ENCODE measurements around the gene NPAS3.

Gene NPAS3

DNA sequence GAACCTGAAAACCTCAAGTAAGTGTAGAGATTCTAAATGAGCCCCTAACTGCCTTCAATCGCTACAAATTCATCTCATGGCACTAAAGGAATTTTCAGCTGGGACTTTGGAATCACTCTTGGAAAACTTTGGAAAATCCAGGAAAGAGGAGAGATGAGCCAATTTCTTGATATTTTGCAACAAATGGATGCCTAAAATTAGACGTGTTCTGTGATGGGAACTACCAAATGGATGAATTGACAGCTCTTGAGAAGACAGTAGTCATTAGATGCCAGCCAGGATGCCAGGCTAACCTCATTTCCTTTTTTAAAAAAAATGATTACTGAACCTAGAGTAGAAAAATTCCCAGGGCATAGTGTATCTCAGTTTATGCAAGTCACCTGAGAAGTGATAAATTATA lies 78.3 kb downstream of the NPAS3 start:
- no peak for DNase-seq

DNA sequence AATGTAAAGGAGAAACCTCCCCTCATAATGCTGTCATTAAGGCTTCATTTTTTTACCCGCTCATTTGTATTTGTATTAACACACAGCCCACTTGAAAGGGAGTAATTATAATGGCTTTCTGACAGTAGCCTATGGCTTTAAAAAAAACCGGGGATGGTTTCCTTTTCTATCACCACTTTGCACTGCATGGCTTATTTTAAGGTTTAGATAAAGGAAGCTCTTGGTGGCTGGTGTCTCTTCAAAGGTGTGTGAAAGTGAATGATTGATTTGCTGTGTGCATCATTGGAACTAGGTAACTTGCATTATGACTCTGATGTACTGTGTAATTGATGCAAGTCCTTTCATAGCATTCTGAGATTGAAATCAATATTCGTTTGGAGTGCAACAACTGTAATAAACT lies 80.7 kb downstream of the NPAS3 start:
- no peak for DNase-seq

DNA sequence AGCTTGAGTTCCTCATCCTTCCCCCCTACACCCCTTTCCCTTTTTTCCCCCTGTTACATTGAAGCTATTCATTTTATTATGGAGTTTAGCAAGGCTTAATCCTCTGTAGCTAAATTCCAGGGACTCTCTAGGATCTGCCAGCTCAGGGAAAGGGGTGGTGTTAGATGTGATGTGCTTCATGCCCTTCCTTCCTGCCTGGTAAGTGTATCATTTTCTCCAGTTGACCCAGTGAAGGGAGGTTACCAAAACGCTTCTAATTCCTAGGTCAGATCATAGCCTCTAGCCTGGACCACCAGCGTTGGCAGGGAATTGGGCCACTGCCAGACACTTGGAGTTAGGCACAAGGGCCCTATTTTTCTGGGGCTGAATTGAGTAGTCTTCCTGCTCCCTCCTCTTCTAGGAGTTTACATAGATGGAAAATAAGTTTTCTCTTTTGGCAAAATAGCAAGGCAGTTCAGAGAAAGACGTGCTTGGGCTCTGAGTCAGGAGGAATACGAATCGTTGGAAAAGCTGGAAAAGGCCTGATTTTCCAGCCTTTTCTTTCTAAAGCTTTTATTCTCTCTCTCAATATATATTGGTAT lies 88.3 kb downstream of the NPAS3 start:
- no peak for DNase-seq

DNA sequence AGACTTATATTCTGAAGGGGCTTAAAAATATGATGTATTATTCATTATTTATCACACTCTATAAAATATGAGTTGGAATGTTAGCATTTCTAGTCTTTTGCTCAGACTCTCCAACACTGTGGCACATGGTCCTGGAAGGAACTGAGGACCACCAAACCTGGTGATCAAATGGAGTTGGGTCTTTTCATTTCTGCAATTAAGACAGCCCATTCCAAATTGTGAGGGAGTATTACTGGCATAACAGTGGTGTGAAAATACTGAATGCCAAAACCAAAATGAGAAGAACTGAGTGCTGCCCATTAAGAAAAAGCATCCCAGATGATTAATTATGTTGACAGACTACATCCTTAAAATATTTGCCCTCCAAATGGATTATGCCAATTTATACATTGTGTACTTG lies 90.8 kb downstream of the NPAS3 start:
- no peak for DNase-seq

DNA sequence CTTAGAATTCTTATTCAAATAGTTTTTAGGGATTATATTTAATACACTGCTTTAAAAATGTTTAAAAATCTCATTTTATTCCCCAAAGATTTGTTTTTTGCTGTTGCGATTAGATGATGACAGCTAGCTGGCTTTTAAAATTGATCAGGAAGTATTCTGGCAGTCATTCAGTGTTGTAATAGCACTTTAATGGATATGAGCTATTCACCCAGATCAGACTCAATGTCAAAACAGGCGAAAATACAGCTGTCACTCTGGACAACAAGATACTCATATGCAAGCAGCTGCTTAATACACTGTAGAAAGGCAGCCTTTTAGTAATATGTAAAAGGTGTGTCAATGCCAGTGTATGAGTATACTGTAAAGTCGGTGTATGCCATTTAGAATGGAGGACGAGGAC lies 91.7 kb downstream of the NPAS3 start:
- no peak for DNase-seq

DNA sequence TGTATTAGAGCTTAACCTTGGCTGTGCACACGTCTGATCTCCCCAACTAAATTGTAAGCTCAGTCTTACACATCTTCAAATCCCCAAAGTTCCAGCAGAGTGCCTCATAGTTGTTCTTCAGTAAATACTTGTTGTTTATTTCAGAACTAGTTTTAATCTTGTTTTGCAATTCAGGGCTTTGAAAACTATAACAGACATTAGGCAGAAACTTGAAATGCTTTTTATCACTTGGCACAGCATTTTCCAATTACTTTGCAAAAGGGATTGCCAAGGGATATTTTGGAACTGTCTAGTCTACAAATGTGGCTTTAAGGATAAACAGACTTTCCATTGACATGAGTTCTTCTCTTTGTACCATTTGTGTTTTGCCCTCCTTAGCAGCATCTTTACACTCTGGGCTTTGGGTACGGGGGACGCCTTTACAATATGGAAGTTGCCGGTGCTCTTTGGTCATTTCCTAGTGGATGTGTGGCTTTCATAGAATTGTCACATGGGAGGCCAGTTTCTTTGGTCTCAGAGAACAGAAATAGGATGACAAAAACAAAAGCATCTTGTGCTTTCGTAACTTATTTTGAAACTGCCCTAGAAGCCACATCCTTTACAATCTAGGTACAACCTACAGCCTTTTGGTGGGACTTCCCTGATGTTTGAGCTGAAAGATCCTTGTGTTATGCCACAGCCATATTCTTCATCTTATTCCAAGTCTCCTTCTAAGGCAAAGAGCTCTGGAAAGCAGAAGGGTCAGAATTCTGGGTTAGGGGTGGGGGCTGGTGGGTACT lies 96.9 kb downstream of the NPAS3 start:
- DNase-seq = no peak

DNA sequence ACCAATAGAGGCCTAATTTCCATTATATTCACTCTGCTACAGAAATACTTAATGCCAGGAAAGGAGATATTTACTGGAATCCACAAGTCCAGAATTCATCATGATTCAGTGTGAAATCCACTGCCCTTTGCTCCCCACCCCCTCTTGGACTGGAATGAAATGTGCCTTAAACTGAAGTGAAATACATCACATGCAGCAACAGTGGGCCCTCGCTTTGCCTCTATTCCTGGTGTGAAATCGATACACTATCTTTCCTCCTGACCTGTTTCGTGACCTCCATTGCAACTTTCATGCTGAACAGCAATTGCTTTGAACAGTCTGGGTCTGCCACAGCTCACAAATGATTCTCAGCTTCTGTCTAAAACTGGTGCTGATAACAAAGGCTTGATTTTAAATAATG lies 100.6 kb downstream of the NPAS3 start:
- no peak for DNase-seq

DNA sequence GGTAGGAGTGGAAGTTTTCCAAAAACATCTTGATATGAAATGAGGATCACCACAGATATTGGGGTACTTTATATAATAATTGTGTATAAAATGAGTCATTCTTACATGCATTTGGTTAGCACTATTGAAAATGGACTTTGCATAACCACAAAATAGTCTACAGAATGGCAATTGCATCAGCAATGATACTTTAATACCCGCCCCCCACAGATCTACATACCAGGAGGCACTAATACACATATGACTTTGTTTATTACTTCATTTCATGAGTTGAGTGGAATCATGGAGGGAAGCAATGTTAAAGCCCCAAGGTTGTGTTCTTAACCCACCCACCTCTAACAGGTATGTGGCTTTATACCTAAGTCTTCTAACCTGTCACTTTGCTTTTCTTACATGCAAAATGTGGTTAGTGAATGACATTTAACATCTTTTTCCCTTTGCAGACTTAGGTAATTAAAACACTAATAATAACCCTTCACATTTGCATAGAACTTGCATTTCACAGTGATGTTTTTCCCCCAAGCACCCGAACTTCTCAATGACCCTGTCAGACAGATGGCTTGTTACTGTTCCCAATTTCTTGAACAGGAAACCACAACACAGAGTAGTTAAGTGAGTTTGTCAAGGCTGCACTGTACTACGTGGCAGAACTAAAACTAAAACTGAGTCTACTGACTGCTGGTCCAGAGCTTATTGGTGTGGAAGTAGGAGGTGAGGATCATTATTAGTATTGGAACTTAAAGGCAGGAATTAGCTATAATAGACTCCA lies 101.9 kb downstream of the NPAS3 start:
- no peak for DNase-seq

DNA sequence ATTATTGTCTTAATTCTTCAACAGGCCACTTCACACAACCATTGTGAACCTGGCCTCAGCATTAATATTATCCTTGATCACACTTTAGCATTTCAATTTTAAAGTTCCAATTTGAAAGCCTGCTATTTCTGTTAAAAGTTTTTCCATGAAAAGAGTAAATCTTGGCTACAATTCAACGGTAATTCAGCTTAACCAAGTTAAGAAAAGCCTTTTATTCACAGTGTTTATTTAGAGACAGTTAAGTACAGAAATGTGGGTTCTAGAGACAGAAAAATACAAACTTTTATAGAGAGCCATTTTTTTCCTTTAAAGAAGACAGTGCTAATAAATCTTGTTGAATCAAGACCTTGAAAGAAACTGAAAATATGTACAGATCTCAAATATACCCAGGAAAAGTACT lies 103.9 kb downstream of the NPAS3 start:
- DNase-seq = no peak

DNA sequence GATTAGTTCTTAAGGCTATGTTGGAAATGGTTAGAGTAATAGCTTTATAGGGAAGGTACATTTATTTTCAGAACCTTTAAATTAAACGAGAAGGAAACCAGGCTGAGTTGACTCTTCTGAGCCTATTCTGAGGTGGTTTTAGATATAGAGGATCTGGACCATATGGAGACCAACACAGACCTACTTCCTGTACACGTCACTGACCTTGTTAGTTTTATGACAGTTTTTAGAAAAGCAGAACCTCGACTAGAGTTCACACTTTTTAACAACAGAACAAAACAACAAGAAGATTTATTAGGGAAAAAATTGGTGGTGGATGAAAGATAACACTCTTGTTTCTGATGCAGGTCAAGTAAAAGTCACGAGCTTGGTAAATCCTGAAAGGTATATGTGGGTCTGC lies 107.1 kb downstream of the NPAS3 start:
- DNase-seq = no peak

DNA sequence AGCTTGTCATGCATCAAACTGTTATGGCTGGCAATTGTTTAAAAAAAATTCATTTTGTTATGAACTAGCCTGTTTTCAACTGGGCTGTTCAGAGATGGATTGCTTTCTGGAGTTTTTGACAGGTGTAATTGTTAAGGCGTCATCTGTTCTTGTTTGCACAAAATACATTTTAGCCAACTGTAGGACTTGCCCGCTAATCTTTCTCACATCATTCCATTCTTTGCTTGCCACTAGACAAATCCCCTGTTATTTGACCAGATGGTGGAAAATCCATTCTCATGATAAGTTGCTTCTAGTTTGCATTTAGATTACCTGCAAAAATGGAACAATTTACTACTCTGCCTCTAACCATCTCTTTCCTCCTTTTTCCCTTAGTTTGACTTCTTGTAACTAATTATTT lies 114.3 kb downstream of the NPAS3 start:
- DNase-seq = no peak

DNA sequence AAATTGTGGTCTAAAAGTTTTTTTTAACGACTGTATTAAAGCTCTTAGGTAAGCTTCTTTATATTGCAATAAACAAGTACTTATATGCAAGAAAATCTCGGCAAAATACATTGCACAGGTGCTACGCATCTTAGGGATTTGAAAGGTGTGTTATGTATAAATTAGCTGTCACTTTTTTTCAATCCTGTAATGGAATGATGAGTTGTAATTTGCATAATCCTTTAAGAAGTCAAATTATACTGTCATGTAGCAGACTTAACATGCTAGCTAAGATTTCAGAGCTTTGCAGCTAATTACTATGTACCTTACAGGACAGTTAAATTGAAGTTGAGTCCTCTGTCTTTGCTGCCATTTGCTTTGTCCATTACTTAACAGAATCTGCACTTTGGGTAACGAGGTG lies 117.5 kb downstream of the NPAS3 start:
- DNase-seq = no peak

DNA sequence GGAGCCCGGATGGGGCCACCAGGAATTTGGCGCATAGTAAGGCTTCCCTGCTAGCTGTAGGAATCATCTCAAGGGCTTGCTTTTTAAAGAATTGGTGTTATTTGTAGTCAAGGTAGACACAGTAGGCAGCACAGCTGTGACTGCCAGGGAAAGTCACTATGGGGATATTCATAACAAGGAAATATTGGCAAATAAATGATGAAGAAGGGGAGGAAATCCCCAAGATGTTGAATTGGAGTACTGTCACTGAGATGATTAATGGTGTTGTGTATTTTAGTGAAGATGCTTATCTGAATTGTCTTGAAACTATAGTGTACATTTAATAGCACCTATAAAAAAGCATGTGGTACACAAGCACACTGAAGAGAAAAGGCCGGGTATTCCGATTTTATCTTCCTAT lies 118.9 kb downstream of the NPAS3 start:
- DNase-seq = no peak

DNA sequence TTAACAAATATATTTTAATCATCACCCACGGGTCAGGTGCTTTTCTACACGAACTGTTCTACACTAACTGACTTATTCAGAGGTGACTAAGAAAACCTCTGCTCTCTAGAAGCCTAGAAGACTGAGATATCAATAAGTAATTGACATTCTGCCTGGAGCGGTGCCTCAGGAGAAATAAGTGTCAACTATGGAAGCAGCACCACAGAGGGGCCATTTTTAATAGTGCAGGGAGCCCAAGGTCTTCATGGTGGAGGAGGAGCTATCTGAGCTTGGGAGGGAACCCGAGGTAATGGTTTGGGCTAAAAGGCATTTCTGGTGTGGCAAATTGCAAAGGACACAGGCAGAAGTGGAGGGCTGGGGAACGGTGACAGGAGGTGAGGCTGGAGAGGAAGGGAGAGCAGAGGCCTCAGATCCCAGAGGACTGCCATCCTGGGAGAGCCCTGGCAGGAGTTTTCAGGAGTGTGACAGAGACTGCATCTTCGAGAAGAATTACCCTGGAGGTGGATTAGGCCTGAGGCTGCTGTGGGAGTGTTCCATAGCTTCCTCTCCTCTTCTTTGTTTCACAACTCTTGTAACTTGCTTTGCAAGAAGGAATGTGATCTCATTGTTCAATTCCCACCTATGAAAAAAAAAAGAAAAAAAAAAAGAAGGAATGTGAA lies 123.1 kb downstream of the NPAS3 start:
- no peak for DNase-seq

DNA sequence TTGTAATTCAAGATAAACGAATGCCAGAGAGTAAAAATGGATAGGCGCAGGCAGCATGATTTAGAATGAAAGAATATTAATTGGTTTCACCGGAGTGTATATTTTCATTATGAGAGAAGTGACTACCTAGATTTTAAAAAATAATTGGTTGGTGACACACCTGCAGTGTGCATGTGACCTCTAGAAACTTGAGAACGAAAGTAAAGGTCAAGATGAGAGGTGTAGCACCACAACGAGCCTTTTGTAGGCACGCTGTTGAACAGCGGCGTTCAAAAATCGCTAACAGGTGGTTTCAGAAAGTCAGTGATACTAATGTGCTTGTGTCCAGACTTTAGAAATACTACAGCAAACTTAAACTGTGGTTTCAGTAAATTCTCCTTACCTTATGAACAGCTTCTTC lies 123.8 kb downstream of the NPAS3 start:
- no peak for DNase-seq

DNA sequence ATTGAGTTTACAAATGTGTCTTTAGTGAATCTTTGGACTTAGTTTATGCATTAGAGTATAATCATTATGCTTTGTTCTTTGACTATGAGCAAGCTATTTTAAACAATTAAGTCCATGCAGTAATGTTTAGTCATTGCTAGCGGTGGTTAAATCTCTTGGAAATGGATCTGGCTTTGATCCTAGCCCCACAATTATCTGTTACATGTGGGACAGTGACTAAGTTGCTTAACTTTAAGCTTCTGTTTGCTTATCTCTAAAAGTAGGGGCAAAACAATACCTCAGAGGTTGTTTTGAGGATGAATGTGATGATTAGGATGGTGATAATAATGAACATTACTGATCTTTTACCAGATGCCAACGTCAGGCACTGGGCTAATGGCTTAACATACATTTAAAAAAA lies 124.2 kb downstream of the NPAS3 start:
- DNase-seq = no peak

DNA sequence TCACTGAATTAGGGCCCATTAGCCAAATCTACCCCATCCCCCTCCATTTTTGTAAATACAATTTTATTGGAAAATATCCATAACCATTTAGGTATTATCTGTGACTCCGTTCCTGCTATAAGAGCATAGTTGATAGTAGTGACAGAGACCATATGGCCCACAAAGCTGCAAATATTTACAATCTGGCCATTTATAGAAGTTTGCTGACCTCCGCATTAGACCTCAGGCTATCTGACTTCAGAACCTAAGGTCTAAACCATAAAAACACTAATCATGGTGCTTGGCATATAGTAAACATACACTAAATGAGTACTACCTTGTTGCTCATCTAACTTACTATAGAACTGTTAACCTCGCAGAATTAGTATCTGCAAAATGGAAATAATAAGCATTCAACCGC lies 124.8 kb downstream of the NPAS3 start:
- no peak for DNase-seq

DNA sequence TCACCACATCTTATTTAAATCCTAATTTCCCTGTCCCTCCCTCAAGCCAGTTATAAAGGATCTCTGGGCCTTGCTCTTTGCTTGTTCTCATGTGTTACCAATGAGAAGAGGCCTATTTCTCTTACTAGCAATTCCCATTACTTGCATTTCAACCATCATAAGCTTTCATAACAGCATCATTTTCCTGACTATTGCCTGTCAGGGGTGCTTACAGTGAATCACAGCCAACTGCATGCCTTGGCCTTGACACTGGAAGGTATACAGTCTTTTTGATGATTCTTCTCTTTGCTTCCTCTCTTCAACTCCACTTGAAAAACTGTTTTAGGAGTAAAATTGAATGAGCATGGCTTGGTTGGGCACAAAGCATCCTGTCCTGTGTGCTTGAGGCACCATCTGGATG lies 127.0 kb downstream of the NPAS3 start:
- DNase-seq = no peak

DNA sequence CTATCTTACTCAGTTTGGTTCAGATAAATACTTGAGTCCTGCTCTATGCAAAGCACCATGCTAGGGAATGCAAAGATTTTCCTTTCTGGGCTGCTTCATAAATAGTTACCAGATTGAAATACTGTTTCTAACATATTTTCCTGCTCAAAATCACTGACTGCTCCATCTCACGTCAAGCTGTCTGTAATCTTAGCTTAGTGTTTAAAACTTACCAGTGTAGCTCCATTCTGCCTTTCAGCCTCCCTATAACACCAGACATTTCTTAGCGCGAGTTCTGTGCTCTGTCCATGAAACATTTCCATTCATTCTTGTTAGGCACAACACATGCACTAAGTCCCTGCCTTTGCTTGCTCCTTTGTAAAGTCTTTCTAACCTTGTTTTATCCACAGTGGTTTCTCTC lies 129.4 kb downstream of the NPAS3 start:
- no peak for DNase-seq

DNA sequence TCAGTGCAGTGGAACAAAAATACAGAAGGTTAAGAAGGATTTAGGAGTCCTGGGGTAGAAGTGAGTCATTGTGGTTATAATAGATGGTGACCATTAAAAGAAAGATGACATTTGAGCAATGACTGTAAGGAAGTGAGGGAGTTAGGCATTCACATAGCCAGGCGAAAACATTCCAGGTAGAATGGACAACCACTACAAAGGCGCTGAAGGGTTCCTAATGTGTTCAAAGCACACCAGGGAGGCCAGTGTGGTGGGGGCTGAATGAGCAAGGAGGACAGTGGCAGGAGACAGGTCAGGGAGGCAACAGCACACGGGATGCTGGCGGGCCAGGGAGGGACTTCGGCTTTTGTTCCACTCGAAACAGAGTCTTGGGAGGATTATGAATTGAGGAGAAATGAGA lies 129.9 kb downstream of the NPAS3 start:
- DNase-seq = no peak

DNA sequence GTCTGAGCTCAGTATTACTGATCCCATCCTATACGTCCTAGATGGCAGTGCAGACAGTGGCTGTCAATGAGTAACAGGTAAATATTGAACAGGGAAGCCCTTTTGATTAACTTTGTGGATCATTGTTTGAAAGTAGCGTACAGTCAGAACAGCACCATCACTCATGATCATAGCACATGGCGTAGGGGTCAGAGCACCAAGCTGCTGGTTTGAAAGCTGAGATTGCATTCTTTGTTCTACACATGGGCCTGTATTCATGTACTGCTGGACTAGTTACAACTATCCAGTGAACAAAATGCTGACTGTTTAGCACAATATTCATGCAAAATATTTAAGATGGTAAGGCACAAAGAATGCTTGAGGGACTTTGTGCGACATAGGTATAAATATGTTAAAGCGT lies 131.8 kb downstream of the NPAS3 start:
- DNase-seq = no peak

DNA sequence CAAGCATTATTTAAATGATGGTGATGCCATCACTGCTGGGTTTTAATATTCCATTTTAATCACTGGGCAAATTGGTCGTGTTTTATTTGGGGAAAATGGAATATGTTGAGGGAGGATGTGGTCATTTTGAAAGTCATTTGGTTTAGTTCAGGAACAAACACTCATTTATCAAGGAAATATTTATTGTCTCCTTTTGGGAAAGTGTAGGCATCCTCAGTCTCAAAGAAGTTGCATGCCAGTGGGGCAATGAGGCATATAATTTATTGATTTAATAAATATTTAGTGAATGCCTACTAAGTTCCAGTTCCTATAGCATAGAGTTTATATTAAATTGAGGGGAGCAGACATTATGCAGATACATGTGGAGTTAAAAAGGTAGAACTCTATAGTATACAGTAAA lies 134.3 kb downstream of the NPAS3 start:
- DNase-seq = no peak

DNA sequence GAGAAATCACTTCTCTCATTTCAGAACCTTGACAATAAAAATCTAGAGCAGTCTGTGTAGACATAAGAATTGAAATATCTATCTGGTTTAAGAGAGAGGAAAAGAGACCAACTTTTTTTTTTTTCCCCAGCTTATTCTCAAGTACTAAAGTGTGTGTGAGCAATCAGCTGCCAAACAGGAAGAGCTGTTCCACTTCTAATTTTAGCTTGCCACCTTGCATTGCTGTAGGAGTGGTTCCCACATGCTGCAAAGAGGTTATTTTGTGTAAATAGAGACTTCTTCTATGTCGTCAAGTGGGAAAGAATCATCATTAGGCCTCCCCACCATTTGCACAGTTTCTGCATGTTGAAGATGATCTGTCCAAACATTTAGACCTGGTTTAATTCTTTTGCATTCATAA lies 142.6 kb downstream of the NPAS3 start:
- no peak for DNase-seq

DNA sequence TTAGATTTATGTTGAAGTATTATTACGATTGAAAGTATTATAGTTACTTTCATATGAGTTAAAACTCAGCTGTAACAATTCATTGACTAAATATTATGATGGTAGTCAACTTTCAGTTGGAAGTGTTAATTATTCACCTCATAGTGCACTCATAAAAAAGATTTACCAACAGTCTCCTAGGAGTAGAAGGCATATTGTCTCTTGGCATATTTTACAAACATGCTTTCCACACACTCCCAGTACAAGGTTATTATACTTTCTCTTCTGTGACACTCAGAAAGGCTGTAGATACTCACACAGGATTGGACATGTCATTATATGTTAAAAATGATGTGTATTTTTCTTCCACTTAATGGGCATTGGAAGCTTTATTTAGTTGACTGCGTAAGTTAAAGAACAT lies 147.1 kb downstream of the NPAS3 start:
- no peak for DNase-seq

Data from activated naive CD4-positive, alpha-beta T cell treated with Interleukin-2 at 50 U/mL for 16 hours (primary cell).